HG03354 (cell line): Measurements from ENCODE around the gene TTLL8.
"Not testable (repeated sequence)": the region's sequence is repeated elsewhere in the genome, so short reads cannot be mapped to it uniquely, and the experiment has no call there.

Experiments used
- ATAC-seq: cut with Tn5 transposase; IDR thresholded peaks from one replicate; pipeline ENCODE4 v1.9.1; 2021; ENCODE audit warnings: mild to moderate bottlenecking; ENCODE audit not compliant: unreplicated experiment, poor library complexity, severe bottlenecking

Gene TTLL8

DNA sequence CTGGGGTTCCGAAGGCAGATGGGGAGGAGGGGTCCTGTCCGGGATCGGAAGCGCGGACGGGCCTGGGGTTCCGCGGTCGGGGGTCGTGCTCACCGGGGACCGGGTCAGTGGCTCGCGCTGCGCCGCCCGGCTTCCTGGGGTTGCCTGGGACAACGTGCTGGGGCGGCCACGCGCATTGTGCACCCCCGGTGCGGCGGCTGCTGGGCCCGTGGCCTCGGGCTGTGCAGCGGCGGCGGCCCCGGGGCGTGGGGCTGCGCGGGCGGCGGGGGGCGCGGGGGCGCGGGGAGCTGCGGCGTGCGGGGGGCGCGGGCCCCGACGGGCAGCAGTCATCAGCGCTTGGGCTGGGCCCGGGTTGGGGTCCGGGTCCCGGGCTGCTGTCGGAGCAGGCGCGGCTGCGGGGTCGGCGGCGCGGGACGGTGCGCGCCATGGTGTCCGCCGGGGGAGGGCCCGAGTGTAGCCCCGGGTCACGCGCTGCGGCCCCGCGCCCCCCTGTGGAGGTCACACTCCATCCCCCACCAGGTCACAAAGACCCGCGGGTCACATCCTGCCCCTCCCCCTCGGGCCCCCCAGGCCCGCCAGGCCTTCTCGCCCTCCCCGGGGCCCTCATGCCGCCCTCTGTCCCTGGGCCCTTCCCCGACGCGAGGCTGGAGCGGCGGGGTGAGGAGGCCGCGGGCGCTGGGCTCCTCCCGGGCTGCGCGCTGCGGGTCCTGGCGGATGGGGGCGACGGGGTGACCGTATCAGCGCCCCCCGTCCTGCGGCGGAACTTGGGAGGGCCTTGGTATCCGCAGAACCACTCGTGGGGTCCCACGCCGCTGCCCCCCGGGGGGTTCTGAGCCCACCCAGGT lies at the start of gene TTLL8:
TTLL8 (minus strand) TSS at position 238 of the 845 bp plus-strand sequence.
- no peak for ATAC-seq

DNA sequence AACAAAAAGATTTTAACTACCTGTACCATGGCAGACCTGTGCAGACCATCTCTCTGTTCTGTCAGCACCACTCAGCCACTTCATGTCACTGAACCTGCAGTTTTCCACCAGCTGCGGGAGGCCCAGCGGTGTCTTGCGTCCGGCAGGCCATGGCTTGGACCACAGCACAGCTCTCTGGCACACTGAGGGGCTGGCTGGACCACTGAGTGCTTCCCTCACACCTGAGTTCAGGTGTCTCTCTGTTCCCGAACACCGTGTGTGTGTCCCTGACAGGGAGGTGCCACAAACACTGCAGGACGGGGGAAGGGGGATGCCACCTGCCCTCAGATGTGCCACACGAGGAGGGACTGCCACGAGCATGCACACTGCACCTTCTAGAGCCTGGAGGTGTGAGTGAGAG lies 49.4 kb upstream of the TTLL8 start:
- ATAC-seq = no peak

DNA sequence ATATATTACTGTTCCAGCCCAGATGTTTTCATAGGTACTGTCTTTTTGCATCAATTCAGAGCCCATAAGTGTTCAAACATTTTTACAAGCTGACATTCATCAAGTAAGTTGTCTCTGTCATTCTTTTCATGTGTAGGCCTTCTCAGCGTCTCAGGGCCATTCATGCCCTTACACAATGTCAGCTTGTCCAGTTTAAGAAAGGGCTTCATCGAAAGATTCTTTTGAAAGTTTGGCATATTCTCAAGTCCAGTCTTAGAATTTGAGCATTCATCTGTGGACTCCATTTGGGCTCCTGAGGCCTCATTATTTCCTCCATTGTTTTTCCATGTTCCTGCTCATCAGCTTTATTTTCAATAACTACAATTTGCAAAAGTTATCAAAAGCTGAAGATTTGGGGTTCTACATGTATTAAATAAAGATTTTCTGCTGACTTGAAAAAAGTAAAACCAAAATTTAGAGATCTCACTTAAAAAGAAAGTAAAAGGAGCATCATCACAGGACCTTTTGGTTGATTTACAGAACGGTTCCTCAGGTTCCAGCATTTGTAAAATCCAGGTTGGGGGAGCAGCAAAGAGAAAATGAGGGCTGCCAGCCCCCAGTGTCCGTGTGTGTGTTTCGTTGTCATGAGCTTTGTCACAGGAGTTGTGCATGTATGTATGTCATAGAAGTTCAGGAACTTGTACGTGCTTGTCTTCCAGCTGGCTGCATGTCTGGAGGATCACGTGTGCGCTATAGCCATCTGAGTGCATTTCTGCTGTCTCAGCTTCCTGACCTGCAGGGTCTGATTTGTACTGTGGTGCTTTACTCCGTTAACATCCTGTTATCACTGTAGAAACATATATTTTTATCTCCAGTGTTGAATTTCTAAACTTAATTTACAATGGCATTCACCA lies 47.4 kb upstream of the TTLL8 start:
- ATAC-seq = no peak

DNA sequence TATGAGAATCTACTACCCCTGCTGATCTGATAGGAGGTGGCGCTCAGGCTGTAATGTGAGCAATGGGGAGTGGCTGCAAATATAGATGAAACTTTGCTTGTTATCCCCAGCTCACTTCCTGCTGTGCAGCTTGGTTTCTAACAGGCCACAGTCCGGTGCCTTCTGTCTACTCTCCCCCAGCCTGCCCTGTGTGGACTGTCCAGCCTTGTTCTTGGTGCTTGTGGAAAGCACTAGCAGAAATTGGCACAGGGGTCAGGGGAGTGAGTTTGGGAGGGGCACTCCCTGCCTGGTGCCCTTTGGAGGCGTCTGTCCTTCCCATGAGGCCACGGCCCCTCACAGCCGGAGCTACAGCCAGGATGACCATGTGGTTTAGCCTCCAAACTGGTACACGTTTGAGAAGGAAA lies 46.0 kb upstream of the TTLL8 start:
- no peak for ATAC-seq

DNA sequence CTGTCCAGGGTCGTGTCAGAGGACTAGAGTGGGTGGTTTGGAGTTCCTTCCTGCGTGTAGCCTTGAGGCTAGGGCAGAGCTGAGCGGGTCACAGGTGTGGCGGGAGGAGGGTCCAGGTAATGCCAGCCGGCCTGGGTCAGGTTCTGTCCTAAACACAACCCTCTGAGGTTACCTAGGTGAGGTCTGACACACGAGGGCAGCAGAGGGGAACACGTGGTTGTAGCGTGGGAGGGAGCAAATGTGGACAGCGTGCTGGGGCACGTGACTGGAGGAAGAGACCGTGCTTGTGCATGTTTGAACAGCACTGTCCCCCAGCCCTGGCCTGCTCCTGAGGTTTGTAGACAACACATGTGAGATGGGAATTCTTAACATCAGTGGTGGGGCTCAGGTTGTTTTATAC lies 44.8 kb upstream of the TTLL8 start:
- ATAC-seq = no peak

DNA sequence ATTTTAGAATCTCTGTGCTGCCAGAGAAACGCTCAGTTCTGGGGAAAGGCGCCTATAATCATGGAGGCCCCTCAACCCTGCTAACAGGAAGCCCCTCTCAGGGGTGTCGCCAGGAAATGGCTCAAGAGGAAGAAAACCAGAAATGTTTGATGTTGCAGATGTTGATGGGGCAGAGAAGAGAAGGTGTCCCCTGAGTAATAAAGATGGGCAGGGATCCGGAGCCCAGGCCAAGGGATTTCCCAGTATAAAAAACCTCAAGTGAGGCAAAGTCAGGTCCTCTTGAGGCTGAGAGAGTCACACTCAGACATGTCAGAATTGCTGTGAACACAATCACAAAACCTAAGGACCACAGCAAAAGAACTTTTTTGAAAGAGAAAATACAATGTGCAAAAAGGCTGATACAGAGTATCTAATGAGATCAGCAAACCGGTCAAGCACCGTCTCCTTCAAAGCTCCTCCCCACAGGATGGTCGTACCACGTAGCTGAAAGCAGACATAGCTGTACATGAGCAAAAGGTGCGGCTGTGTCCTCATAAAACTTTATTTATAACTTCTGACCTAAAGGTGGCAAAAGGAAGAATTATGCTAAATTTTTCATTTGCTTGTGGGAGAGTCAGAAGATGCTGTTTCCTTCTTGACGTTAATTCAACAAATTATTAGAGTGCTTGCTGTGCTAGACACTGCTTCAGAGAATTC lies 43.9 kb upstream of the TTLL8 start:
- ATAC-seq = no peak

DNA sequence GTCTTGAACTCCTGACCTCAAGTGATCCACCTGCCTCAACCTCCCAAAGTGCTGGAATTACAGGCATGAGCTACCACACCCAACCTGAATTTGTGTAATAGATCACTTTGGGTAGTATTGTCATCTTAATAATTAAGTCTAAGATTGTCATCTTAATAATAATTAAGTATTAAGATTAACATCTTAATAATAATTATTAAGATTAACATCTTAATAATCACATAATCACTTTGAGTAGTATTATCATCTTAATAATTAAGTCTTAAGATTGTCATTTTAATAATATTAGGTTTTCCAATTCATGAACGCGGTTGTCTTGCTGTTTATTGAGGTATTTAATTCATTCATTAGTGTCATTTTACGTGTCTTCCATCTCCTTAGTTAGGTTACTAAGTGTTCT lies 40.0 kb upstream of the TTLL8 start:
- ATAC-seq = no peak

DNA sequence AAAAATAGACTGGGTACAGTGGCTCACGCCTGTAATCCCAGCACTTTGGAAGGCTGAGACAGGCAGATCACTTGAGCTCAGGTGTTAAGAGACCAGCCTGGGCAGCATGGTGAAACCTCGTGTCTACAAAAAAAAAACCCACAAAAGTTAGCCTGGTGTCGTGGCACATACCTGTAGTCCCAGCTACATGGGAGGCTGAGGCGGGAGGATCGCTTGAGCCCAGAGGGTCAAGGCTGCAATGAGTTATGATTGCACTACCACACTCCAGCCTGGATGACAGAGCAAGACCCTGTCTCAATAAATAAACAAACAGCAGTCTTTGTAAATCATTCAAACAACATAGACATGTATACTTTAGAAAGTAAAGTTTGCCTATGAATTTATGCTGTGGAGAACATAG lies 34.2 kb upstream of the TTLL8 start:
- ATAC-seq = no peak

DNA sequence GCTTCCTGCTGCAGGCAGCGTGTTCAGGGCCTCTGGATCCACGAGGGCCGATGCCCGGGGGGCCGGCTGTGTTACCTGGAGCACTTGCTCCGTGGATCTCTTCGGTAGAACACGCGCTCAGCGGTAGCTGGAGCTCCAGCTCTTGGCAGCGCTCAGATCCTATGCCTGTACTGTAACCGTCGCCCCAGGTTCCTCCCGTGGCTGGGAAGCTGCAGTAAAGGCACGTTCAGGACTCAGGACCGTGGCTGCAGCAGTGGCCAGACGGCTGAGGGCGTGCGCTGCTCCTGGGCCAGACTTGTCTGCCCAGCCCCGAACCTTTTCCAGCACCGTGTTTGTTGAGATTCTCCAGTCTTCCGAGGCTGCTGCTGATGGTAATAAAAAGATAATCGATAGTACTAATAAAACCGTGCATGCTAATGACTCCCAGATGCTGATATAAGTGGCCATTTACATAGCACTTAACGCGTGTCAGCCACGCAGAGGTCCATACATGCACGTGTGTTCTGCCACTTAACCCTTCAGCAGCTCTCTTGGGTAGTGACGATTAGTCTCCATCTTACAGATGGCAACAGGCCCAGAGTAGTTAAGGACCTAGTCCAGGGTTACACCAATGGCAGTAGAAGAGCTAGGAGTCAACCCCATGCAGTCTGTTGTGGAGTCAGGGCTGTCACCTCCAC lies 33.1 kb upstream of the TTLL8 start:
- ATAC-seq = no peak

DNA sequence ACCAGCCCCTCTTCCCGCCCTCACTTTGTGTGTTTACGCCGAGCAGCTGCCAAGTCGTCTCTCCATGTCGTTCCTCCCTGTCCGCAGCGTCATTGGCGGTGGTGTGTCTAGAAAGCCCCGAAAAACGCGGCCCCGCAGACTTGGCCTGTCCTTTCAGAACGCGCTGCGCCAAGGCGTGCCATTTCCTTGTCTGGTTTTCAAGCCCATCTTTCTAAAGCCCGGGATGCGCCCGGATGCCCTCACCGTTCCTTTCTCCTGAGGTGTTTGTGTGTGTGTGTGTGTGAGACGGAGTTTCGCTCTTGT lies 32.3 kb upstream of the TTLL8 start:
- ATAC-seq = no peak

DNA sequence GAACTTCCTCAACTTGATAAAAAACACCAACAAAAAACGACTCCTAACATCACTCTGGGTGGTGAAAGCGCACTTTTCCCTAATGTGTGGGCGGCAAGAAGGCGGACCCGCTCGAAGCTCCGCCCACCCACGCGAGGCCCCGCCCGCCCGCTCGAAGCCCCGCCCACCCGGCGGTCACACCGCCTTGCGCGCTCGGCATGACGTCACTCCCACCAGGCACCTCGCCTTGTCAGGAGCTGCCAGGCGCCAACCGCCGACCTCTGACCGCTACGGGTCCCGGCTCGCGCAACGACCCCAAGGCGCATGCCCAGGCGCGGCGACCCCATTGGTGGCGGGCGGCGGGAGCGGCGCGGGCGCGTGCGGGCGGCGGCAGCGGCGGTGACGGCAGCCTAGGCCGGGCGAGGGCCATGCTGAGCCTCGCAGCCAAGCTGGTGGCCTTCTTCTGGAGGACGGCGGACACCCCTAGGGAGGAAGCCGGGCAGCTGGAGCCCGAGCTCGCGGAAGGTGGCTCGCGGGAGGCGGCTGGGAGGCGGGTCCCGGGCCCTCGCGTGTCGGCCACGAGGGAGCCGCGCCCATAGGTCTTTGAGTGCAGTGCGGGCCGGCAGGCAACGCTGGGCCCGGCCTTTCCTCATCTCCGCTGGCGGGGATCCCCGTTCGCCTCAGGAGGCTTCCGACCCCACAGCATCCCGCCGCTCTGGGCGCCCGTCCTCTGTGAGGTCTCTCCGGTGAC lies 31.7 kb upstream of the TTLL8 start, which contains the start of gene MOV10L1:
MOV10L1 (plus strand) TSS at position 325 of the 730 bp plus-strand sequence; CDS start at position 408, 83 bp downstream.
- no peak for ATAC-seq

DNA sequence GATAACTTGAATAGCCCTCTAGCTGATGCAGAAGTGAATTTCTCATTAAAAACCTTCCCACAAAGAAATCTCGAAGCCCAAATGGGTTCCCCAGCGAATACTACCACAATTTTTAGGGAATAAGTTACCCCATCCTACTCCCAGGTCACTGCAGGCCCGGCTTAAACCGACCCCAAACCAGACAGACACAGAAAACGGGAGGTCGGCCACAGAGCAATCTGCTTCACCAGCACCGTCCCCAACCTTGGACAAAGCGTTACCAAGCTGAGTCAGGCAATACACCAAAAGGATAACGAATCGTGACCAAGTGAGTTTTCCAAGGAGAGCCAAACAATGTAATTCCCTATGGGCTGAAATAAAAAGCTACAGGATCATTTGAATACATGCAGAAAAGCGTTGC lies 31.1 kb upstream of the TTLL8 start:
- no peak for ATAC-seq

DNA sequence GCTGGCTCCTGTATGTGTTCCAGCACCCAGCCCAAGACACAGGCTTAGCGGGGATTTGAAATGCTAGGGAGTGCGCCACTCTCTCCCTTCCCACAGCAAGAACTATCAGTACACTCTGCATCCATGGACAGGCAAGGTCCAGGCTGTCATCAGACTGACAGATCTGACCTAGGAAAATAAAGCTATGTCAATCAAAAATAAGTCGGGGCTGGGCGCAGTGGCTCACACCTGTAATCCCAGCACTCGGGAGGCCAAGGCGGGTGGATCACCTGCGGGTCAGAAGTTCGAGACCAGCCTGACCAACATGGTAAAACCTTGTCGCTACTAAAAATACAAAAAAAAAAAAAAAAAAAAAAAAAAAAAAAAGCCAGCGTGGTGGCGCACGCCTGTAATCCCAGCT lies 30.0 kb upstream of the TTLL8 start:
- no peak for ATAC-seq

DNA sequence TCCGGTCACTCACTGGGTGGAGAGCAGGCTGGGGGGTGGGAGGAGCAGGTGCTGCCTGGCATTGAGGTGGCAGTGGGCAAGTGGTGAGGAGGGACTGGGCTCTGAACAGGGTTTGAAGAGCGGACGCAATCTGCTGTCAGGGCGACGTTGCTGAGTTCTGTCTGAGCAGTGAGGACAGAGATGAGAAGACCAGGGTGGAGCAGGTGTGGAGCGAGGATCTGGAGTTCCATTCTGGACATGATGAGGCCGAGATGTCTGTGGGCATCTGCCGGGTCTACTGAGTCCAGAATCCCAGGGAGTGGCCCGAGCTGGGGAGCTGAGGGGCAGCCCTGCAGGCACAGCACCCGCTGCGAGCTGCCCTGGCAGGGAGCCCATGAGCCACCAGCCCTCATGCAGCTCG lies 29.5 kb upstream of the TTLL8 start:
- ATAC-seq = no peak

DNA sequence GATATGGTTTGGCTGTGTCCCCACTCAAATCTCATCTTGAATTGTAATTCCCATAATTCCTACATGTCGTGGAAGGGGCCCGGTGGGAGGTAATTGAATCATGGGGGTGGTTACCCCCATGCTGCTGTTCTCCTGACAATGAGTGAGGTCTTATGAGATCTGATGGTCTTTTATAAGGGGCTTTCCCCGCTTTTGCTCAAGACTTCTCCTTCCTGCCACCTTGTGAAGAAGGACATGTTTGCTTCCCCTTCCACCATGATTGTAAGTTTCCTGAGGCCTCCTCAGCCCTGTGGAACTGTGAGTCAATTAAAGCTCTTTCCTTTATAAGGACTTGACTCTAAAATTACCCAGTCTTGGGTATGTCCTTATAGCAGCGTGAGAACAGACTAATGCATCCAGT lies 28.9 kb upstream of the TTLL8 start:
- not testable (repeated sequence) for ATAC-seq

DNA sequence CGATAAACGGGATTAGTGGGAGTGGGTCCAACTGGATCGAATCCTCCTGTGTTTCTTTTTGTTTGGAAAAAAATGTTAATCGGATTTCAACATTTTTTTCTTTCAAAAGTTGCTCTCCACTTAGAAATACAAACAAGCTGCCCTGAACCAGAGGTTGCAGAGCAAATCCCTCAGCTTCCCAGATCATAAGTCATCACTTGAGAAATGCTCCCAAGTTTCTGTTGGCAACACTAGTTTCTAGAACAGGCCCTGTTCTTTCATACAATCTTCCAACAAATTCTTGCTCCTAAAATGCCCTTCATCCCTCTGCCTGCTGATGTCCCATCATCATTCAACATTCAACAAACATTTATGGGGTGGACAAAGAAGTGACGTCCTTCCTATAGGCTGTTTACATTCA lies 28.4 kb upstream of the TTLL8 start:
- no peak for ATAC-seq

DNA sequence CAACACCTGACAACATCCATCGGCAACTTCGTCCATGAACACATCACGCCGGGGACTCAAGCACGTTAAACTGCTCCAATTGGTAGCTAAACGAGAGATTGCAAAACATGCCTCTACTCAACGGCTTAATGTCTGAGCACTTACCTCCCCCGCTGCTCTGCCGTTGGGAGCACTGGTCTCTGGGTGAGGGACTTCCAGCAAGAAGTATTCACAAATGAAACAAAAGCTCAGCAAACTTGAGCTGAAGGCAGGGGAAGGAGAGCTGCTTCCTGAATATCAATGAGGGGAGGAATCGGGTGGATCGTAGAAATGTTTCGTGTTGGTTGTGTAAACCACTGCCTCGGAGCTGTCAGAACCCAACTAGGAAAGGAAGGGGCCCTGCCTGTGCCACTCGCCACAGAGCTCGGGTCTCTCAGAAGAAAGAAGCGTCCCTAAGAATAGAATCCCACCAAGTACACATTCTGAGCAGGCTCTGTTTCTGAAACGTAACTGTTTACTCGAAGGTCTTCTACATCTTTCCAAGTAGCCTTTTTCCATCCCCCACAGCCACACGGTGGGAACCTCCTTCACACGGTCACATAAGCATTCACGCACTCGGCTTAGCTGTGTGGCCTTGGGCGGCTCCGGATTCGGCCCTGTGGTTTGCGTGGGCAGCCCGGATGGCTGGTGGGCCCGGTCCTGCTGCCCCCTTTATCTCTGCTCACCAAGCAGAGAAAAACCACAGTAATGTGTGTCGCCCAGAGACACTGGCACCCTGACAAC lies 27.3 kb upstream of the TTLL8 start, which contains the start of gene MLC1:
MLC1 (minus strand) TSS at position 216 of the 762 bp plus-strand sequence. CDS start 524 bp downstream, outside the sequence.
- ATAC-seq = no peak

DNA sequence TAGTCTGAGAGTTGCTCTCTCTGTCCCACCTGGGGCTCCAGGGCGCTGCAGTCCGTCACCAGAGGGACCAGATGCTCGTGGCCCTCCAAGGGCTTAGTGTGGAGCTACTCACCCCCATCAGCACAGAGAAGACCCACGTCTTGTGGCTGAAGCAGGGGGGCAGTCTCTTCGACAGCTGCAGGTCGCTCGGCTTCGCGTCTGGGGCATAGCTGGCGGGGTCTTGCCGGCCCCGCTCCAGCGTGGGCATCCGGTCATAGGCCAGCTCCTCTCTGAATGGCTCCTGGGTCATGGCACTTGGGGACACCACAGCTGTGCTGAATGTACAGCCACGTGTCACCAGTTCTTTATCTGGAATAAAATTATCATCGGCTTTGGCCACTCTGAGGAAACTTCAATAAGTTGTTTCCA lies 26.5 kb upstream of the TTLL8 start:
- ATAC-seq = no peak
